B cell (primary cell): ENCODE data around the gene TTC28.

Source experiments
- EZH2 ChIP-seq: IDR thresholded peaks from 2 replicates; pipeline ENCODE4 v1.6.1; 2012; ENCODE audit warnings: borderline replicate concordance, low read depth, mild to moderate bottlenecking, moderate library complexity, low read length; ENCODE audit not compliant: insufficient read depth, poor library complexity, severe bottlenecking
- TF ChIP-seq, protein P1 (sequence below): fragments of 200-600 bp; IDR thresholded peaks from one replicate; pipeline ENCODE4 v1.8.0; 2022; ENCODE audit warnings: antibody characterized with exemption, mild to moderate bottlenecking

DNA sequence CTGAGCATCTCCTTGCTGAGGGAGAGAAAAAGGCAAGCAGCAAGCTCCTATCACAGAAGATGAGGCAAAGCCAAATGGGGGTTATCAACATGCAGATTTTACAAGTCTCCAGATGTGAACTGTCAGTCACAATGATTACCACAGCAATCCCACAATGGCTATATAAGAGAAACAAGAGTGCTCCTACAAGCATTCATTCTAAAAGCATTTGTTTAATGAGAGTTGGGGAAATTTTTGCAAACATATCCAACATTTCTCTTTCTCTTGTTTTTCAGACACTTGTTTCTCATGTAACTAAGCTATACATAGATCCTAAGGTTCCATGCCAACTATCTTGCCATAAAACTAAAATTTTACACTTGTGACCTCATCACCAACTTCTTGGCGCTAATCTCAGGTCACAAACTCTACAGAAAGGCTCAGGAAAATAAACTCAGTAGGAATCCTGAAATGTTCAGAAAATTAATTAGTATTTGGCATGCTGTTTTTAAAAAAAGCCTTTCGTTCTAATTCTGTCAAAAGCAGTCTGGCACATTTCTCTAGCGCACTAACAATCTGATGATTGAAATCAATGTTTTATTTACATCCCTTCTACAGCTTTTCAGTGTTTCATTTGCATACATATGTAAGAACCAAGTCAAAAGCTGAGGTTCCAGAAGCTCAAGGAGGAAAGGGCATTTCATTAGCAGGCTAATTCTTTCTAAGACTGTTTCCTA, 199.5 kb downstream of the TTC28 start:
- TF ChIP-seq, protein P1, sequence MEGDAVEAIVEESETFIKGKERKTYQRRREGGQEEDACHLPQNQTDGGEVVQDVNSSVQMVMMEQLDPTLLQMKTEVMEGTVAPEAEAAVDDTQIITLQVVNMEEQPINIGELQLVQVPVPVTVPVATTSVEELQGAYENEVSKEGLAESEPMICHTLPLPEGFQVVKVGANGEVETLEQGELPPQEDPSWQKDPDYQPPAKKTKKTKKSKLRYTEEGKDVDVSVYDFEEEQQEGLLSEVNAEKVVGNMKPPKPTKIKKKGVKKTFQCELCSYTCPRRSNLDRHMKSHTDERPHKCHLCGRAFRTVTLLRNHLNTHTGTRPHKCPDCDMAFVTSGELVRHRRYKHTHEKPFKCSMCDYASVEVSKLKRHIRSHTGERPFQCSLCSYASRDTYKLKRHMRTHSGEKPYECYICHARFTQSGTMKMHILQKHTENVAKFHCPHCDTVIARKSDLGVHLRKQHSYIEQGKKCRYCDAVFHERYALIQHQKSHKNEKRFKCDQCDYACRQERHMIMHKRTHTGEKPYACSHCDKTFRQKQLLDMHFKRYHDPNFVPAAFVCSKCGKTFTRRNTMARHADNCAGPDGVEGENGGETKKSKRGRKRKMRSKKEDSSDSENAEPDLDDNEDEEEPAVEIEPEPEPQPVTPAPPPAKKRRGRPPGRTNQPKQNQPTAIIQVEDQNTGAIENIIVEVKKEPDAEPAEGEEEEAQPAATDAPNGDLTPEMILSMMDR = no peak
- TF ChIP-seq EZH2 = no peak
